Gastrocnemius medialis (tissue), 4 donors: ENCODE data around the gene KDM8.

Source experiments
- CTCF ChIP-seq, 5 experiments: fragments of 450-650 bp in 3 of 5; fragments of 200-600 bp in 2 of 5; sonication (generic) in 2 of 5; IDR thresholded peaks in 4 of 5; conservative IDR thresholded peaks in 1 of 5; 1 replicate in 4 of 5; 2 replicates in 1 of 5; pipeline ENCODE4 v1.5.1; 2016 to 2019; ENCODE audit warnings: antibody characterized with exemption in 5 of 5, mild to moderate bottlenecking in 3 of 5, moderate library complexity in 3 of 5
- POLR2A ChIP-seq, 2 donors: fragments of 450-650 bp; IDR thresholded peaks; one replicate each; pipeline ENCODE4 v1.6.1; 2017; ENCODE audit warnings: antibody characterized with exemption in 2 of 2, mild to moderate bottlenecking in 2 of 2, moderate library complexity in 2 of 2

GRCh38 chr16:27228621-27229501, 25.5 kb downstream of the KDM8 start:
- no peak for TF ChIP-seq POLR2A (IDR thresholded peaks at IDR 0.05)
- TF ChIP-seq CTCF (IDR thresholded peaks at IDR 0.05 in 4 of 5, conservative IDR thresholded peaks at IDR 0.05 in 1 of 5) = peak in 2 of 5 experiments; percentile 30 to 44
